Lower lobe of right lung (tissue), 2 donors: ENCODE measurements around the gene NHLH1. TPM values are rescaled to one million over a fixed set of nuclear protein-coding genes. Genes with fewer than 3 reads are reported as not detected.

Source experiments
- ATAC-seq, 2 donors: fragments of 200-7000 bp; cut with Tn5 transposase; one replicate each; pipeline ENCODE4 v1.9.1; 2020 to 2022; ENCODE audit warnings: mild to moderate bottlenecking in 2 of 2, moderate library complexity in 2 of 2
- DNase-seq: peaks from one replicate; pipeline ENCODE4 v3.0.0-alpha.2; 2020
- H3K27ac ChIP-seq: fragments of 200-600 bp; one replicate; pipeline ENCODE4 v1.8.0; 2022
- H3K27me3 ChIP-seq: fragments of 200-600 bp; one replicate; pipeline ENCODE4 v1.8.0; 2022; ENCODE audit warnings: low read depth
- H3K36me3 ChIP-seq: fragments of 200-600 bp; one replicate; pipeline ENCODE4 v1.8.0; 2022; ENCODE audit warnings: mild to moderate bottlenecking
- H3K4me1 ChIP-seq: fragments of 200-600 bp; one replicate; pipeline ENCODE4 v1.8.0; 2022
- H3K4me3 ChIP-seq: fragments of 200-600 bp; one replicate; pipeline ENCODE4 v1.8.0; 2022; ENCODE audit warnings: mild to moderate bottlenecking
- H3K9me3 ChIP-seq: fragments of 200-600 bp; one replicate; pipeline ENCODE4 v1.8.0; 2022
- CTCF ChIP-seq: fragments of 200-600 bp; IDR thresholded peaks from one replicate; pipeline ENCODE4 v1.8.0; 2022; ENCODE audit warnings: antibody characterized with exemption, mild to moderate bottlenecking
- intact Hi-C: fragments of 100-400 bp; cut with DNase I; formaldehyde crosslinking; loops from one replicate; pipeline ENCODE4 v1.11.0; 2022
- total RNA-seq: library from RNA; stranded (reverse); fragmentation: NEBNext Ultra II Directional; extraction: Animal tissue kit (Norgen Biotek cat#: 25700); gene quantifications from one replicate; pipeline ENCODE4 v1.2.1, GENCODE V29; 2021
- donor health status: DM: no; HTN: yes; CAD: no; lungs with severe emphysema.

Gene NHLH1
- total RNA-seq, 1 donor from 2014 or later, result 0.15 TPM

GRCh38 chr1:160419838-160420169, 52.9 kb downstream of the NHLH1 start:
- DNase-seq (no peak), ATAC-seq (no peak)
- Histone ChIP-seq H3K27ac (no peak overlapping the region), H3K27me3 (no peaks in the 10 kb centered on the region), H3K4me1 (no peaks in the 10 kb centered on the region), H3K9me3 (no peaks in the 10 kb centered on the region), H3K36me3 (peaks cover 4% of the 10 kb centered on the region), H3K4me3 (no peak overlapping the region)
- TF ChIP-seq CTCF, result no peak
- intact Hi-C loops, result no loop called here

- Histone ChIP-seq H3K36me3 (peaks cover 7% of the 10 kb centered on the region), H3K9me3 (no peaks in the 10 kb centered on the region), H3K27ac (no peak overlapping the region), H3K4me1 (no peaks in the 10 kb centered on the region), H3K27me3 (no peaks in the 10 kb centered on the region), H3K4me3 (no peak overlapping the region)
- DNase-seq (no peak), ATAC-seq (no peak)
- intact Hi-C loops, result no loop called here
- no peak for TF ChIP-seq CTCF
Observed at GRCh38 chr1:160420881-160421842, 54.3 kb downstream of the NHLH1 start.

DNA sequence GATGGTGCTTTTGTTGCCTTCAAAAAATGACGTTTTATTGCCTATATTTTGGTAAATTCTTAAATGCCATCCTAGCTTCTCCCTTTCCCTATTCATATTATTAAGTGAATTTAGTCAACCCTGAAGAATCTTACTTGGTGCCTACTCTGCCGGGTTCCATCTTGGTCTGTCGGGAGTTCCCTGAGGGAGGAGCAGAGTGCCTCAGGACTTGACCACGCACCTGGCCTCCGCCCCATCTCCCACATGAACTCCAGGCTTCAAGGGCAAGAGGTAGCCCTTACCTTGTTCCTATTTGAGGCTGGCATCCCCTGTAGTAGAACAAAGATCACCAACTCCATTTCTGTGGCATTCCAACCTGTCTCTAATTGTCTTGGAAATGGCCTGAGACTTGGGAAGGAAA, 55.0 kb downstream of the NHLH1 start:
- no peaks in the 10 kb centered on the region for H3K9me3 ChIP-seq
- no peaks in the 10 kb centered on the region for H3K4me1 ChIP-seq
- no peak overlapping the region for H3K4me3 ChIP-seq
- no peak for TF ChIP-seq CTCF
- no peak for ATAC-seq
- peaks cover 9% of the 10 kb centered on the region for H3K36me3 ChIP-seq
- intact Hi-C loops, result no loop called here
- no peak for DNase-seq
- no peaks in the 10 kb centered on the region for H3K27me3 ChIP-seq
- H3K27ac ChIP-seq, result no peak overlapping the region

Other genes with a start within 250 kb of the NHLH1 start
- gene ATP1A4, start 215.5 kb upstream of the NHLH1 start, total RNA-seq, result 1.1 TPM
- 0.27 TPM for gene CASQ1, start 176.5 kb upstream of the NHLH1 start, total RNA-seq
- 132 TPM for gene PEA15, start 161.7 kb upstream of the NHLH1 start, total RNA-seq
- 114 TPM for gene DCAF8, start 104.5 kb upstream of the NHLH1 start, total RNA-seq
- gene PEX19, start 81.9 kb upstream of the NHLH1 start, total RNA-seq, result 63.1 TPM
- 136 TPM for gene COPA, start 23.8 kb upstream of the NHLH1 start, total RNA-seq
- 108 TPM for gene NCSTN, start 23.7 kb upstream of the NHLH1 start, total RNA-seq
- 7.5 TPM for gene VANGL2, start 33.5 kb downstream of the NHLH1 start, total RNA-seq
- 4.8 TPM for gene SLAMF6, start 156.2 kb downstream of the NHLH1 start, total RNA-seq
- 24.1 TPM for gene CD84, start 212.4 kb downstream of the NHLH1 start, total RNA-seq